Measurements from ENCODE around the gene TUBGCP3. TPM values are rescaled to one million over a fixed set of nuclear protein-coding genes. Genes with fewer than 3 reads are reported as not detected.

Gene TUBGCP3
- total RNA-seq, 6 experiments from 2014 or later, result 13.0 to 20.0 (median 17.6) TPM

DNA sequence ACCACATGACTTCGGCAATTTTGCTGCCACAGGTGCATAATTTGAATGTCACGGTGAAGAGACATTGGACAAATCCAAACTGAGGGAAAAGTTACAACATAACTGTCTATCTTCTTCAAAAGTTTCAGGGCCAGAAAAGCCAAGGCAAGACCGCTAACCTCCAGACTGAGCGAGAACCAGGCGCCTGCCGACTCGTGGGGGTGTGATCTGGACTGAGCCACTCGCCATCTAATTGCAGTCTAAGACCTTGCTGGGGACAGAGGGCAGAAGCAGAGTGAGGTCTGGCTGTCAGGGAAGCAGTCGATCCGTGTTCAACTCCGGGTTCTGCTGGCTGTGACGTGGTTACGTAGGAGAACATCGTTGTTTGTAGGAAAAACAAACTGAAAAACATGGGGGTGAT lies 123.2 kb downstream of the TUBGCP3 start:
- H3K36me3 ChIP-seq, result no peaks in the 10 kb centered on the region
- no peaks in the 10 kb centered on the region for H3K9me3 ChIP-seq
- H3K27me3 ChIP-seq, result no peaks in the 10 kb centered on the region
- H3K4me3 ChIP-seq, result no peak overlapping the region
- H3K4me1 ChIP-seq, result no peaks in the 10 kb centered on the region
- intact Hi-C loops (cut with DNase I), result no loop called here
- ATAC-seq, result no peak
- WGBS (ENCODE audit: insufficient coverage, low coverage, low lambda C conversion rate, missing lambda C conversion rate), result 93% methylated on average over 12 of the region's 14 CpGs
- no peak overlapping the region for H3K27ac ChIP-seq
- no peak for DNase-seq
- TF ChIP-seq, protein P1, sequence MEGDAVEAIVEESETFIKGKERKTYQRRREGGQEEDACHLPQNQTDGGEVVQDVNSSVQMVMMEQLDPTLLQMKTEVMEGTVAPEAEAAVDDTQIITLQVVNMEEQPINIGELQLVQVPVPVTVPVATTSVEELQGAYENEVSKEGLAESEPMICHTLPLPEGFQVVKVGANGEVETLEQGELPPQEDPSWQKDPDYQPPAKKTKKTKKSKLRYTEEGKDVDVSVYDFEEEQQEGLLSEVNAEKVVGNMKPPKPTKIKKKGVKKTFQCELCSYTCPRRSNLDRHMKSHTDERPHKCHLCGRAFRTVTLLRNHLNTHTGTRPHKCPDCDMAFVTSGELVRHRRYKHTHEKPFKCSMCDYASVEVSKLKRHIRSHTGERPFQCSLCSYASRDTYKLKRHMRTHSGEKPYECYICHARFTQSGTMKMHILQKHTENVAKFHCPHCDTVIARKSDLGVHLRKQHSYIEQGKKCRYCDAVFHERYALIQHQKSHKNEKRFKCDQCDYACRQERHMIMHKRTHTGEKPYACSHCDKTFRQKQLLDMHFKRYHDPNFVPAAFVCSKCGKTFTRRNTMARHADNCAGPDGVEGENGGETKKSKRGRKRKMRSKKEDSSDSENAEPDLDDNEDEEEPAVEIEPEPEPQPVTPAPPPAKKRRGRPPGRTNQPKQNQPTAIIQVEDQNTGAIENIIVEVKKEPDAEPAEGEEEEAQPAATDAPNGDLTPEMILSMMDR (IDR thresholded peaks at IDR 0.05), result no peak
- TF ChIP-seq POLR2A (IDR thresholded peaks at IDR 0.05), result no peak

GRCh38 chr13:112462408-112462807 lies 125.5 kb downstream of the TUBGCP3 start:
- ATAC-seq, result no peak
- WGBS (ENCODE audit: insufficient coverage, low coverage, low lambda C conversion rate, missing lambda C conversion rate), result 93% methylated on average over 5 of the region's 5 CpGs

GRCh38 chr13:112457485-112457884 lies 130.5 kb downstream of the TUBGCP3 start:
- Histone ChIP-seq H3K27ac (no peak overlapping the region), H3K4me3 (no peak overlapping the region), H3K36me3 (no peaks in the 10 kb centered on the region), H3K4me1 (no peaks in the 10 kb centered on the region), H3K27me3 (no peaks in the 10 kb centered on the region), H3K9me3 (no peaks in the 10 kb centered on the region)
- intact Hi-C loops (cut with DNase I), result no loop called here
- ATAC-seq (peak in 1 of 4 donors; percentile 17), DNase-seq (peak in 2 of 3 donors; percentile 9 to 35)
- WGBS (ENCODE audit: insufficient coverage, low coverage, low lambda C conversion rate, missing lambda C conversion rate), result no CpG with 5 or more reads among the region's 13 CpGs
- TF ChIP-seq, protein P1 (IDR thresholded peaks at IDR 0.05), result no peak
- no peak for TF ChIP-seq POLR2A (IDR thresholded peaks at IDR 0.05)

More at GRCh38 chr13:112462408-112462807, 125.5 kb downstream of the TUBGCP3 start:
- Histone ChIP-seq H3K4me3 (no peak overlapping the region), H3K4me1 (no peaks in the 10 kb centered on the region), H3K36me3 (no peaks in the 10 kb centered on the region), H3K9me3 (no peaks in the 10 kb centered on the region), H3K27me3 (no peaks in the 10 kb centered on the region), H3K27ac (no peak overlapping the region)
- DNase-seq, result no peak
- TF ChIP-seq POLR2A (IDR thresholded peaks at IDR 0.05), result no peak
- TF ChIP-seq, protein P1 (IDR thresholded peaks at IDR 0.05), result no peak
- intact Hi-C loops (cut with DNase I), result no loop called here

DNA sequence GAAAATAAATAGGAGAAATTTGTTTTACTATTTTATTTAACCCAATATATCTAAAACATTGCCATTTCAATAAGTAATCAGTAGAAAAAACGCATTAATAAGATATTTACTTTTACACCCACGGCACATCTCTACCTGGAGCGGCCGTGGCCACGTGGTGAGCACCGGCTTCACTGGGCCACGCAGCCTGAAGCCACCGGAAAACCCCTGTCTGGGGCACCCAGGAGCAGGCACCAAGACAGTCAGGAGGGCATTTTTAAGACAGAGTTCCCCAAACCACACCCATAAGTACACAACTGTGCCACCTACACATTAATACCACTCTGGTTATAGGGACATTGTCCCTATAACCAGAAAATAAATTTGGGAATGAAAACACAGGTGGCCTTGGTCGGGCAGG lies 130.9 kb downstream of the TUBGCP3 start:
- WGBS (ENCODE audit: insufficient coverage, low coverage, low lambda C conversion rate, missing lambda C conversion rate), result 93% methylated on average over 8 of the region's 9 CpGs
- no peak for TF ChIP-seq POLR2A (IDR thresholded peaks at IDR 0.05)
- TF ChIP-seq, protein P1 (IDR thresholded peaks at IDR 0.05), result no peak
- peak in 2 of 3 donors; percentile 7 to 32 for DNase-seq

More for the DNA sequence above, 130.9 kb downstream of the TUBGCP3 start:
- Histone ChIP-seq H3K4me3 (no peak overlapping the region), H3K9me3 (no peaks in the 10 kb centered on the region), H3K27me3 (no peaks in the 10 kb centered on the region), H3K4me1 (no peaks in the 10 kb centered on the region), H3K27ac (no peak overlapping the region), H3K36me3 (no peaks in the 10 kb centered on the region)
- intact Hi-C loops (cut with DNase I), result no loop called here
- ATAC-seq, result no peak
